ENCODE measurements around the gene SFN.

DNA sequence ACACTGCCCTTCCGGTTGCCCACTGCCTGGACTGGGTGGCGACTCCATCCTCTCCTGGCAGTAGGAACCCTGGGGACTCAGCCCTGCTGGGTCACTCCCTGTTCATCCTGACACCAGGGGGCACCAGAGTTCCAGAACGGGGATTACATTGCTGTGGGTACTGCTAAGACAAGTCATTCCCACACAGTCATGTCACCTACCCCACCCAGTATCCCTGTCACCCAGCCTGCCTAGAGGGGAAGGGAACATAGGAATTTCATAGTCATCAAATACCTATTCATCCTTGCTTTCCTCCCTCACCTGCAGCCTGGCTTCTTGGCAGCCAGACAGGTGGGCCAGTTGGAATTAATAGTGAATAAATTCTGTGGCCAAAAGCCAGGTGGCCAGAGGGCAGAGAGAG lies 9.8 kb upstream of the SFN start:
- TF ChIP-seq BHLHE40 (IDR thresholded peaks at IDR 0.05; ENCODE audit: low read depth, low read length): no peak
- TF ChIP-seq CTCF (IDR thresholded peaks at IDR 0.05): peak; percentile 61
- TF ChIP-seq MAZ (IDR thresholded peaks at IDR 0.05; ENCODE audit: borderline replicate concordance, low read depth, low read length): no peak
- TF ChIP-seq CEBPB (IDR thresholded peaks at IDR 0.05): no peak
